NB4 (cell line): ENCODE measurements around the gene COMMD8.

Experiments used
- MYC ChIP-seq: IDR thresholded peaks from 2 replicates; pipeline ENCODE4 v1.6.1; 2011; ENCODE audit warnings: low read depth, low read length
- POLR2A ChIP-seq: IDR thresholded peaks from 2 replicates; pipeline ENCODE4 v1.6.1; 2011; ENCODE audit warnings: mild to moderate bottlenecking; ENCODE audit not compliant: insufficient read length; ENCODE audit errors: extremely low read depth

DNA sequence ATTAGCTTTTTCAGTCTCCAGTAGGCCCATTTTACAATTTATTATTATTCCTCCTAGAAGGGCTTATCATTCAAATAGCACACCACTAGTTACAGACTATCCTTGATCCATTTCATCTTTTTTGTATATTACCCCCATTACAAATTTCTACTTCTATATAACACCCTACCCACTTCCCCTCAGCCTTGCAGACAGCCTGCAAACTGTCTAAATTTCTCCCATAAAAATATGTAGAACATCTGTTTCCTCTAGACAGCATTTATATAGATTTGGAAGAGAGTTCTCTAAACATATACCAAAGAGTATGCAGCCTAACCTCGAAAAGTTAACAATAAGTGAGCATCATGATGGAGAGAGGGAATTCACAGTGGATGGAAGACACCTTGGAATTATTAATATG is 30.8 kb downstream of the COMMD8 start:
- TF ChIP-seq POLR2A (no peak), MYC (no peak)
